ENCODE data around the gene LPCAT1. TPM values are rescaled to one million over a fixed set of nuclear protein-coding genes. Genes with fewer than 3 reads are reported as not detected.

The LPCAT1 gene
- total RNA-seq, 4 donors from 2014 or later = 23.4 to 45.3 (median 26.8) TPM

DNA sequence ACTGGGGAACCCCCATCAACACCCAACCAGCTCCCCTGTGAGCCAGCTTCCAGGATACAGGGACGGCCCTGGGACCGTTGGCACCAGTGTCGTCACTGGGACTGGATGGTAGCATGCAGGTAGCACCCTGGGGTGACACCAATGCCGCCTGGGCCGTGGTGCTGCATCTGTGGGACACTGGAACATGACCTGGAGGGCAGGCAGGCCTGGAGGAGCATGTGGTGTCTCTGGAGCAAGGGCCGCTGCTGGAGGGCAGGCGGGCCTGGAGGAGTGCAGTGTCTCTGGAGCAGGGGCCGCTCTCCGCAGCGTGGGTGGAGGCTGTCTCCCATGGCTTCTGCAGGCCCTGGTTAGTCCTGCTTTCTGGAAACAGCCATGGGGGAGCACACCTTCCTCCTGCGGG, 13.1 kb downstream of the LPCAT1 start:
- WGBS, 2 donors = 92 to 95% methylated on average over 11 of the region's 11 CpGs
- peaks cover 0 to 35% (median 0%) of the 10 kb centered on the region in 3 donors for H3K36me3 ChIP-seq
- H3K4me1 ChIP-seq = peaks cover 0 to 8% (median 1%) of the 10 kb centered on the region in 4 donors
- TF ChIP-seq POLR2A (IDR thresholded peaks at IDR 0.05) = no peak
- TF ChIP-seq, protein P1, sequence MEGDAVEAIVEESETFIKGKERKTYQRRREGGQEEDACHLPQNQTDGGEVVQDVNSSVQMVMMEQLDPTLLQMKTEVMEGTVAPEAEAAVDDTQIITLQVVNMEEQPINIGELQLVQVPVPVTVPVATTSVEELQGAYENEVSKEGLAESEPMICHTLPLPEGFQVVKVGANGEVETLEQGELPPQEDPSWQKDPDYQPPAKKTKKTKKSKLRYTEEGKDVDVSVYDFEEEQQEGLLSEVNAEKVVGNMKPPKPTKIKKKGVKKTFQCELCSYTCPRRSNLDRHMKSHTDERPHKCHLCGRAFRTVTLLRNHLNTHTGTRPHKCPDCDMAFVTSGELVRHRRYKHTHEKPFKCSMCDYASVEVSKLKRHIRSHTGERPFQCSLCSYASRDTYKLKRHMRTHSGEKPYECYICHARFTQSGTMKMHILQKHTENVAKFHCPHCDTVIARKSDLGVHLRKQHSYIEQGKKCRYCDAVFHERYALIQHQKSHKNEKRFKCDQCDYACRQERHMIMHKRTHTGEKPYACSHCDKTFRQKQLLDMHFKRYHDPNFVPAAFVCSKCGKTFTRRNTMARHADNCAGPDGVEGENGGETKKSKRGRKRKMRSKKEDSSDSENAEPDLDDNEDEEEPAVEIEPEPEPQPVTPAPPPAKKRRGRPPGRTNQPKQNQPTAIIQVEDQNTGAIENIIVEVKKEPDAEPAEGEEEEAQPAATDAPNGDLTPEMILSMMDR (IDR thresholded peaks at IDR 0.05) = no peak
- TF ChIP-seq EP300 (IDR thresholded peaks at IDR 0.05) = no peak
- H3K27me3 ChIP-seq = no peaks in the 10 kb centered on the region
- DNase-seq (ENCODE audit: low spot score in 2 of 2) = peak in 1 of 2 donors; percentile 7
- H3K4me3 ChIP-seq = no peak overlapping the region
- no peaks in the 10 kb centered on the region for H3K9me3 ChIP-seq
- no peak overlapping the region for H3K27ac ChIP-seq

DNA sequence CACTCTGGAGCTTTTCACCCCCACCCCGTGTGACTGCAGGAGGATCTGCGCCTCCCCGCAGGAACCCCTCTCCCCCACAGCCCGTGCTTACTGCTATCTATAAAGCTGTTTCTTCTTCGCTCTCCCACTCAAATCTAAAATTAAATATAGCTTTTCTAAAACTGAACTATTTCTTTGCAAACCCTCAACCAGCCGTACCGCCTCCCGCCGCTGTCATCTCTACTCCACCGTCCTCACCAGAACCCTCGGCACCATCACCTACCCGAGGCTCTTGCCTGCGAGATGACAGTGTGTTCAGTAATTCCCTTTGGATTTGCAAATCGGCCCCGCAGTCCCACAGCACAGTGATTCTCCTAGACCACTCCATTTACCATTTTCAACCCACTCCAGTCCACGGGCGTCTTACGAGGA, 13.6 kb downstream of the LPCAT1 start:
- H3K9me3 ChIP-seq = no peaks in the 10 kb centered on the region
- no peak overlapping the region for H3K27ac ChIP-seq
- peaks cover 0 to 35% (median 0%) of the 10 kb centered on the region in 3 donors for H3K36me3 ChIP-seq
- WGBS, 2 donors = 88 to 89% methylated on average over 18 of the region's 18 CpGs
- no peaks in the 10 kb centered on the region for H3K27me3 ChIP-seq
- TF ChIP-seq EP300 (IDR thresholded peaks at IDR 0.05) (no peak), POLR2A (IDR thresholded peaks at IDR 0.05) (no peak)
- TF ChIP-seq, protein P1 (IDR thresholded peaks at IDR 0.05) = no peak
- H3K4me1 ChIP-seq = peaks cover 0 to 12% (median 1%) of the 10 kb centered on the region in 4 donors
- no peak for DNase-seq (ENCODE audit: low spot score in 2 of 2)
- no peak overlapping the region for H3K4me3 ChIP-seq

DNA sequence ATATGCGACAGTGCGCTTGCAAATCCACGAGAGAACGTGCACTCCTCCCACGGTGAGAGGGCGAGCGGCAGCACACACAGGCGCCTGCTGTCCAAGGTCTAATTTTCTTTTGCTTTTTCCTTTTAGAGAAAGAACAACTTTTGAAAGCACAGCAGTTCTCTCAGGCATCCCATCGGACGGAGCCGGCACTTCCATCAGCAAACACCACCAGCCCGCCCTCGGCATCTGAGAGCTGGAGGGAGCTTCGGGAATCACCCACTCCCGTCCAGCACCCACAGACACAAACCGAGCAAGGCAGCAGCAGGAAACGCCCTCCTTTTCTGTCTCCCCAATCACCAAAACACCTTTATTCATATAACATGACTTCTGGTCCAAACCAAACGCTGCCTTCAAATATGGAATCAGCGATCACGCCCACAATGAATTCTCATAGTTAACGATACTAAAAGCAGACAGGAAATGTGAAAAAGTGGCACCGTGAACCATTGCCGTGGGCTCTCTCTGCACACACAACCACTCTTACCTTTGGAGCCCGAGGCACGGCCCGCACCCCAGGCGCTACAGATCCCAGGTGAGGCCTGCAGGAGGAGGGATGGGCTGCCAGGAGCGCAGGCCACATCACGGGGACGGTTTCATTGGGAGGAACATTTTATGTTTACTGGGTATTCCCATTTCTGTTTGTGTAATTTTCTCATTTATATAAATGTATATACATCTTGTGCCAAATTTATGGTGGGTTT, 14.2 kb downstream of the LPCAT1 start:
- no peak overlapping the region for H3K4me3 ChIP-seq
- 90 to 91% methylated on average over 30 of the region's 30 CpGs for WGBS, 2 donors
- H3K27me3 ChIP-seq = no peaks in the 10 kb centered on the region
- H3K36me3 ChIP-seq = peaks cover 0 to 35% (median 0%) of the 10 kb centered on the region in 3 donors
- peaks cover 0 to 14% (median 1%) of the 10 kb centered on the region in 4 donors for H3K4me1 ChIP-seq
- DNase-seq (ENCODE audit: low spot score in 2 of 2) = peak in 1 of 2 donors; percentile 10
- TF ChIP-seq, protein P1 (IDR thresholded peaks at IDR 0.05) = no peak
- TF ChIP-seq POLR2A (IDR thresholded peaks at IDR 0.05) = no peak
- no peak for TF ChIP-seq EP300 (IDR thresholded peaks at IDR 0.05)
- H3K27ac ChIP-seq = no peak overlapping the region
- H3K9me3 ChIP-seq = no peaks in the 10 kb centered on the region

DNA sequence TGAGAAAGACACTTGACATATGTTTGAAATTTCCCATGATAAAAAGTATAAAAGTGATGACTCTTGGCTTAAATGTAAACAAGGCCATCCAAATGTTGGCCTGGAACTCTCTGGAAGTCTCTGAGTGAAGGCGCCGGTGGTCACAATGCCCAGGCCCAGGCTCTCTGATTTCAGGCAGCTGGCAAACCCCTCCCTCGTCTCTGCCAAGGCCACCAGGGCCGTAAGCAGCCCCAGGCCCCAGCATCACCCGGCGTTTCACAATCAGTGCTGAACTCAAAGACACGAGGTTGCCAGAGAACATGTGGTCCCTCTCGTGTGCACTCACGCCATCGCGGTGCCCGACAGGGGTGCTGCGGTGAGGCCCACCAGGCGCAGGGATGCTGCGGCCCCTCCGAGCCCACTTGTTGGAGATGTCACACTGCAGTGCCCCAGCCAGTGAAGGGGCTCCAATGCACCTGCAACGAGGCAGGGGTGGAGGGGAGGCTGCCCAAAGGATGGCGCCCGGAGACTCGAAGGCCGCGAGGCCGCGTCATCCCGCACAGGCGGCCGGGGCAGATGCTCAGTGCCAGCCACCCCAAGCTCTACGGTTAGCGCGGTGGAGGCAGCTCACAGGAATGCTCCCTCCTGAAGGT, 15.0 kb downstream of the LPCAT1 start:
- H3K36me3 ChIP-seq = peaks cover 0 to 29% (median 0%) of the 10 kb centered on the region in 3 donors
- H3K4me1 ChIP-seq = peaks cover 0 to 20% (median 3%) of the 10 kb centered on the region in 4 donors
- no peak for DNase-seq (ENCODE audit: low spot score in 2 of 2)
- H3K4me3 ChIP-seq = no peak overlapping the region
- 91 to 96% methylated on average over 30 of the region's 30 CpGs for WGBS, 2 donors
- TF ChIP-seq POLR2A (IDR thresholded peaks at IDR 0.05) = no peak
- TF ChIP-seq, protein P1 (IDR thresholded peaks at IDR 0.05) = no peak
- no peak for TF ChIP-seq EP300 (IDR thresholded peaks at IDR 0.05)
- H3K9me3 ChIP-seq = no peaks in the 10 kb centered on the region
- no peaks in the 10 kb centered on the region for H3K27me3 ChIP-seq
- no peak overlapping the region for H3K27ac ChIP-seq

Measured in tibial nerve (tissue), 4 donors.